GM12878 (cell line): ENCODE results near the gene PDZD2. TPM values are rescaled to one million over a fixed set of nuclear protein-coding genes. Genes with fewer than 3 reads are reported as not detected.
A peak's percentile ranks its signal among the peaks of the same experiment; 100 is the strongest.

Experiments used
- ATAC-seq: fragments of 200-7000 bp; cut with Tn5 transposase; 3 replicates; pipeline ENCODE4 v1.9.1; 2020; ENCODE audit warnings: mild to moderate bottlenecking, moderate library complexity
- BruUV-seq: library from RNA; stranded (reverse); fragments of 400-500 nt; replicated peaks from 2 replicates; lab custom pipeline; 2021; lab: Mats Ljungman, UMichigan
- CTCF ChIA-PET: fragments of 300-600 bp; sonication (Branson Sonifier 250); formaldehyde crosslinking; extraction: SDS; loops from one replicate; lab custom pipeline; 2021; ENCODE audit warnings: inconsistent platforms; lab: Yijun Ruan, JAX
- POLR2A ChIA-PET: fragments of 350-600 bp; formaldehyde crosslinking; extraction: SDS; loops from one replicate; lab custom pipeline; 2021; ENCODE audit warnings: inconsistent platforms; lab: Charles Lee
- RAD21 ChIA-PET: fragments of 300-600 bp; sonication (Branson Sonifier 250); formaldehyde crosslinking; loops from one replicate; lab custom pipeline; 2023; ENCODE audit warnings: antibody characterized with exemption; ENCODE audit not compliant: unreplicated experiment; lab: Charles Lee
- SMC1A ChIA-PET: fragments of 300-600 bp; sonication (Branson Sonifier 250); formaldehyde crosslinking; loops from one replicate; lab custom pipeline; 2023; ENCODE audit not compliant: unreplicated experiment, uncharacterized antibody; lab: Charles Lee
- DNase-seq: peaks from one replicate; pipeline ENCODE4 v3.0.0-alpha.2; 2011; ENCODE audit warnings: low read depth, low spot score
- FAIRE-seq: peaks from 3 replicates; lab custom pipeline; 2011; peaks lifted over from hg19 to GRCh38; lab: Jason Lieb, UNC
- H2AFZ ChIP-seq: 2 replicates; pipeline ENCODE4 v1.6.0; 2011; ENCODE audit warnings: low read depth, low read length, control low read depth; ENCODE audit not compliant: control insufficient read depth
- H3K27ac ChIP-seq: 2 replicates; pipeline ENCODE4 v1.5.1; 2011; ENCODE audit warnings: control low read depth; ENCODE audit not compliant: control insufficient read depth, insufficient read depth
- H3K27me3 ChIP-seq, 2 experiments: replicated peaks in 1 of 2; 2 replicates each; pipeline versions ENCODE4 v1.6.0 to v1.6.1; 2011; ENCODE audit warnings: low read length in 1 of 2; ENCODE audit not compliant: control insufficient read depth in 2 of 2, insufficient read depth in 2 of 2
- H3K36me3 ChIP-seq, 2 experiments: 2 replicates each; pipeline ENCODE4 v1.5.1; 2011; ENCODE audit warnings: low read length in 1 of 2; ENCODE audit not compliant: control insufficient read depth in 2 of 2, insufficient read depth in 2 of 2
- H3K4me1 ChIP-seq: 2 replicates; pipeline ENCODE4 v1.6.1; 2011; ENCODE audit warnings: mild to moderate bottlenecking, low read length, moderate library complexity, mixed read lengths; ENCODE audit not compliant: control insufficient read depth, insufficient read depth
- H3K4me2 ChIP-seq: 2 replicates; pipeline ENCODE4 v1.6.0; 2011; ENCODE audit warnings: control low read depth; ENCODE audit not compliant: control insufficient read depth, insufficient read depth
- H3K4me3 ChIP-seq: fragments of 200-600 bp; sonication (generic); 2 replicates; pipeline ENCODE4 v1.5.1; 2016
- H3K79me2 ChIP-seq: 2 replicates; pipeline ENCODE4 v1.6.0; 2011; ENCODE audit warnings: low read length; ENCODE audit not compliant: control insufficient read depth, insufficient read depth
- H3K9ac ChIP-seq: 2 replicates; pipeline ENCODE4 v1.8.0; 2011; ENCODE audit warnings: low read length, control low read depth, mixed read lengths; ENCODE audit not compliant: control insufficient read depth, insufficient read depth
- H3K9me3 ChIP-seq: replicated peaks from 3 replicates; pipeline ENCODE4 v1.5.1; 2011; ENCODE audit warnings: mild to moderate bottlenecking, low read length; ENCODE audit not compliant: control insufficient read depth, insufficient read depth
- H4K20me1 ChIP-seq: 2 replicates; pipeline ENCODE4 v1.6.0; 2011; ENCODE audit not compliant: control insufficient read depth, insufficient read depth
- ATF7 ChIP-seq: fragments of 450-650 bp; IDR thresholded peaks from 2 replicates; pipeline ENCODE4 v1.6.1; 2016; ENCODE audit warnings: low read depth, mild to moderate bottlenecking
- EGR1 ChIP-seq, 2 experiments: IDR thresholded peaks; 1 replicate in 1 of 2; 2 replicates in 1 of 2; pipeline ENCODE4 v1.6.1; 2011 to 2012; ENCODE audit warnings: low read depth in 2 of 2, low read length in 2 of 2, borderline replicate concordance in 1 of 2, mild to moderate bottlenecking in 1 of 2, moderate library complexity in 1 of 2
- FOXK2 ChIP-seq: fragments of 450-650 bp; IDR thresholded peaks from 2 replicates; pipeline ENCODE4 v1.6.1; 2017; ENCODE audit warnings: mild to moderate bottlenecking, moderate library complexity
- MYB ChIP-seq: fragments of 150-350 bp; IDR thresholded peaks from 2 replicates; pipeline ENCODE4 v1.6.1; 2014; ENCODE audit warnings: mild to moderate bottlenecking, low read depth, low read length, borderline replicate concordance
- RUNX3 ChIP-seq: IDR thresholded peaks from 2 replicates; pipeline ENCODE4 v1.6.1; 2012; ENCODE audit warnings: low read length, inconsistent platforms
- SMARCA5 ChIP-seq: fragments of 450-650 bp; IDR thresholded peaks from 2 replicates; pipeline ENCODE4 v1.6.1; 2017; ENCODE audit warnings: mild to moderate bottlenecking
- SPI1 ChIP-seq: IDR thresholded peaks from 2 replicates; pipeline ENCODE4 v1.6.1; 2011; ENCODE audit warnings: low read depth, mild to moderate bottlenecking, low read length, moderate library complexity, borderline replicate concordance; ENCODE audit not compliant: insufficient read depth
- ZNF24 ChIP-seq: fragments of 450-650 bp; IDR thresholded peaks from 2 replicates; pipeline ENCODE4 v1.6.1; 2017; ENCODE audit warnings: antibody characterized with exemption, mild to moderate bottlenecking
- ZNF384 ChIP-seq: IDR thresholded peaks from 2 replicates; pipeline ENCODE4 v1.6.1; 2012; ENCODE audit warnings: low read depth, mild to moderate bottlenecking, low read length, improper control_type of control experiment, borderline replicate concordance
- WGBS: methylation state at CpG from one replicate; pipeline ENCODE4 v1.1.6; 2016; ENCODE audit warnings: low lambda C conversion rate; ENCODE audit not compliant: insufficient replicate concordance, insufficient coverage; ENCODE audit errors: missing lambda C conversion rate; 5-methylcytosine and 5-hydroxymethylcytosine counted together
- in situ Hi-C: fragments of 300-500 bp; cut with MboI; formaldehyde crosslinking; loops from 9 replicates; pipeline ENCODE4 v1.14.3; 2018; ENCODE audit warnings: mixed read lengths
- intact Hi-C: fragments of 100-400 bp; cut with micrococcal nuclease; formaldehyde crosslinking; loops from one replicate; pipeline ENCODE4 v1.14.2; 2022; ENCODE audit not compliant: unreplicated experiment
- polyA plus RNA-seq, 11 experiments: library from polyadenylated mRNA; depleted of rRNA in 4 of 11; unstranded in 6 of 11; stranded (reverse) in 5 of 11; fragments of >200 nt; fragmentation: Nextera tagmentation in 4 of 11; fragmentation: Illumina TruSeq in 1 of 11; extraction: Ambion mirVana in 4 of 11; extraction: Trizol in 1 of 11; gene quantifications; 1 replicate in 1 of 11; 2 replicates in 10 of 11; pipeline versions ENCODE4 v1.2.1 to v1.2.3, GENCODE V29; 2011 to 2016; ENCODE audit warnings: inconsistent platforms in 2 of 11, missing spikeins in 2 of 11, low read depth in 1 of 11
- total RNA-seq, 4 experiments: library from RNA; depleted of rRNA in 3 of 4; stranded (reverse); fragments of >200 nt in 3 of 4; fragmentation: Illumina TruSeq in 1 of 4; extraction: Trizol in 1 of 4; gene quantifications; 2 replicates each; pipeline versions ENCODE4 v1.2.1 to v1.2.3, GENCODE V29; 2013 to 2021
- TF ChIP-seq, protein P1 (sequence below): fragments of 450-650 bp; formaldehyde crosslinking; IDR thresholded peaks from 2 replicates; pipeline ENCODE4 v1.4.0; 2022; ENCODE audit warnings: mild to moderate bottlenecking, moderate library complexity
- TF ChIP-seq, protein P2 (sequence below): fragments of 450-650 bp; IDR thresholded peaks from 2 replicates; pipeline ENCODE4 v1.6.1; 2016; ENCODE audit warnings: mild to moderate bottlenecking

PDZD2 gene
- total and polyA plus RNA-seq, 10 of the 15 experiments (the other 5 are each of a cell fraction or from before 2014, with no cell fraction given), result 0.01 to 0.58 (median 0.29) TPM; not detected in 3

DNA sequence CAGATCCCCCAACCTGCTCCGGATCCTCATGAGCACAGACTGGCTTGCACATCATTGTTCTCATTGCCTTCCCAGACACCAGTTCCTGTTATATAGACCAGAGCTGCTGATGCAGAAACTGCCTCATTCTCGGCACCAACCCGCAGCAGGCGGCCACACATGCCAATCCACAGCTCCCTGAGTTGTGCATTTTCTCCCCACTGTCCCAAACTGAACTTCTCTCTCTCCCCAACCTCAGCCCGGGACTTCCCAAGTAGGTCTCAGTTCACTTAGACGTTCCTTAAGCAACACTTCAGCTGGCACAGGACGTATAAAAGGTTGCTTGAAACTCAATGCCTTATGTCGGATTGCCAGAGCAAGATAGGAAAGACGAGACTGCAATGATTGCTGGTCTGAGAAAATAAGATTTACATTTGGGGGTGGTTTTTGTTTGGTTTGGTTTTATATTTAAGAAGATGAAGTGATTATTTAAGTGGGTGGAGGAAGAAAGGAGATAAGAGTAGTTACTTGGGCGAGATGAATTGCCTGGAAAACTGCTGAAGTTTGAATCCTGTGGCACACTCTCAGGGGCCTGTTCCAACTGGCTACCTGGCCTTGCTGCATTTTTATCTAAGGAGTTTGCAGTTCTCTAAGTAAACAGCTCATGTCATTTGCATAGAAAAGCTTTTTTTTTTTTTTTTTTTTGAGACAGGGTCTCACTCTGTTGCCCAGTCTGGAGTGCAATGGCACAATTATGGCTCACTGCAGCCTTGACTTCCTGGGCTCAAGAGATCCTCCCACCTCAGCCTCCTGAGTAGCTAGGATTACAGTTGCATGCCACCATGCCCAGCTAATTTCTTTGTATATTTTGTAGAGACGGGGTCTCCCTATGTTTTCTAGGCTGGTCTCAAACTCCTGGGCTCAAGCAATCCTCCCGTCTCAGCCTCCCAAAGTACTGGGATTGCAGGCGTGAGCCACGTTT is 379.8 kb downstream of the PDZD2 start (continued):
- TF ChIP-seq, protein P1, sequence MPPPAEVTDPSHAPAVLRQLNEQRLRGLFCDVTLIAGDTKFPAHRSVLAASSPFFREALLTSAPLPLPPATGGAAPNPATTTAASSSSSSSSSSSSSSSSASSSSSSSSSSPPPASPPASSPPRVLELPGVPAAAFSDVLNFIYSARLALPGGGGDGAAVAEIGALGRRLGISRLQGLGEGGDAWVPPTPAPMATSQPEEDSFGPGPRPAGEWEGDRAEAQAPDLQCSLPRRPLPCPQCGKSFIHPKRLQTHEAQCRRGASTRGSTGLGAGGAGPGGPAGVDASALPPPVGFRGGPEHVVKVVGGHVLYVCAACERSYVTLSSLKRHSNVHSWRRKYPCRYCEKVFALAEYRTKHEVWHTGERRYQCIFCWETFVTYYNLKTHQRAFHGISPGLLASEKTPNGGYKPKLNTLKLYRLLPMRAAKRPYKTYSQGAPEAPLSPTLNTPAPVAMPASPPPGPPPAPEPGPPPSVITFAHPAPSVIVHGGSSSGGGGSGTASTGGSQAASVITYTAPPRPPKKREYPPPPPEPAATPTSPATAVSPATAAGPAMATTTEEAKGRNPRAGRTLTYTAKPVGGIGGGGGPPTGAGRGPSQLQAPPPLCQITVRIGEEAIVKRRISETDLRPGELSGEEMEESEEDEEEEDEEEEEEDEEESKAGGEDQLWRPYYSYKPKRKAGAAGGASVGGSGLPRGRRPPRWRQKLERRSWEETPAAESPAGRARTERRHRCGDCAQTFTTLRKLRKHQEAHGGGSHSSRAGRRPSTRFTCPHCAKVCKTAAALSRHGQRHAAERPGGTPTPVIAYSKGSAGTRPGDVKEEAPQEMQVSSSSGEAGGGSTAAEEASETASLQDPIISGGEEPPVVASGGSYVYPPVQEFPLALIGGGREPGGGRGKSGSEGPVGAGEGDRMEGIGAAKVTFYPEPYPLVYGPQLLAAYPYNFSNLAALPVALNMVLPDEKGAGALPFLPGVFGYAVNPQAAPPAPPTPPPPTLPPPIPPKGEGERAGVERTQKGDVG, result no peak
- no peak for TF ChIP-seq SMARCA5

DNA sequence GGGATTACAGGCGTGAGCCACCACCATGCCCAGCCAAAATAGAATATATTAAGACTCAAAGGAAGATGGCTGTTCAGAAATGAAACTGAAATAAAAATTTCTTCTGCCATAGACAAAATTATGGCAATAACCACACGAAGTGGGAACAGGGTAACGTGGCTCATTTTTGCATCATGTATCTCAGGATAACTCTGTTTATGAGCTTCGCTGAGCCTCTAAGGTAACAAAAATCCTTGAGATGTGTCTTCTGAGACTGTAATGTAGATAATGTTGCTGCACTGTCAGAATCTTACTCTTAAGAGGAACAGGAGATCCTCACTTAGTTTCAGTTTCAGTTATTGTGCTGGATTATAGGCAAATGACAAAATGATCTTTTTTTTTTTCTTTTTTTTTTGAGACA is 381.3 kb downstream of the PDZD2 start:
- RAD21 ChIA-PET, result interaction anchor here (0.6 kb wide), 1 partner anchor 527 kb away, joined by 3 read pairs; no protein-coding TSS in a partner anchor
- Histone ChIP-seq H4K20me1 (no peaks in the 10 kb centered on the region), H3K79me2 (no peaks in the 10 kb centered on the region), H3K9ac (no peak overlapping the region; the same call in 1 of the 2 replicates), H3K27ac (peak overlapping the region; percentile 50), H3K27me3 (no peaks in the 10 kb centered on the region), H3K4me1 (no peaks in the 10 kb centered on the region; the same call in 1 of the 2 replicates), H3K9me3 (no peaks in the 10 kb centered on the region), H3K36me3 (no peaks in the 10 kb centered on the region), H3K4me2 (peak overlapping the region; percentile 77), H3K4me3 (peak overlapping the region; percentile 48; the same call in 1 of the 2 replicates), H2AFZ (peak overlapping the region; percentile 97)
- DNase-seq (peak; percentile 42), FAIRE-seq (peak; percentile 89), ATAC-seq (peak; percentile 93)
- in situ Hi-C loops, result no loop called here
- no TSS peak for BruUV-seq
- WGBS, result 0% methylated on average over 4 of the region's 4 CpGs
- CTCF ChIA-PET, result no interaction called here
- no peak for TF ChIP-seq EGR1 (IDR thresholded peaks at IDR 0.05; ENCODE audit: borderline replicate concordance in 1 of 2, low read depth in 2 of 2, low read length in 2 of 2)
- TF ChIP-seq ATF7, result 0 out of 2 replicates have a peak, but pooled peaks have one; percentile 16
- TF ChIP-seq SPI1, result peak; percentile 72; the same call in 1 of the 2 replicates
- no peak for TF ChIP-seq ZNF24
- no peak for TF ChIP-seq FOXK2
- TF ChIP-seq MYB, result no peak
- TF ChIP-seq ZNF384, result peak; percentile 36; the same call in 1 of the 2 replicates
- peak; percentile 14; the same call in 1 of the 2 replicates for TF ChIP-seq RUNX3
- TF ChIP-seq, protein P2, sequence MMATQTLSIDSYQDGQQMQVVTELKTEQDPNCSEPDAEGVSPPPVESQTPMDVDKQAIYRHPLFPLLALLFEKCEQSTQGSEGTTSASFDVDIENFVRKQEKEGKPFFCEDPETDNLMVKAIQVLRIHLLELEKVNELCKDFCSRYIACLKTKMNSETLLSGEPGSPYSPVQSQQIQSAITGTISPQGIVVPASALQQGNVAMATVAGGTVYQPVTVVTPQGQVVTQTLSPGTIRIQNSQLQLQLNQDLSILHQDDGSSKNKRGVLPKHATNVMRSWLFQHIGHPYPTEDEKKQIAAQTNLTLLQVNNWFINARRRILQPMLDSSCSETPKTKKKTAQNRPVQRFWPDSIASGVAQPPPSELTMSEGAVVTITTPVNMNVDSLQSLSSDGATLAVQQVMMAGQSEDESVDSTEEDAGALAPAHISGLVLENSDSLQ, result 0 out of 2 replicates have a peak, but pooled peaks have one; percentile 11
- intact Hi-C loops, result no loop called here
- SMC1A ChIA-PET, result interaction anchor here (1.0 to 2.0 kb wide), 2 partner anchors 9 to 23 kb away, joined by 3 to 5 read pairs; no protein-coding TSS in a partner anchor
- POLR2A ChIA-PET, result no interaction called here
